Suppressor macrophage treated with lipopolysaccharide for 4 hours (primary cell): Measurements from ENCODE around the gene HOXC9.

Experiments
- DNase-seq: peaks from one replicate; pipeline ENCODE4 v3.0.0-alpha.2; 2020

HOXC9 gene

GRCh38 chr12:54000116-54001114 lies at the start of gene HOXC9:
Gene HOXC9 (plus strand): TSS chr12:54000161. CDS start chr12:54000189, 28 bp downstream.
- no peak for DNase-seq

DNA sequence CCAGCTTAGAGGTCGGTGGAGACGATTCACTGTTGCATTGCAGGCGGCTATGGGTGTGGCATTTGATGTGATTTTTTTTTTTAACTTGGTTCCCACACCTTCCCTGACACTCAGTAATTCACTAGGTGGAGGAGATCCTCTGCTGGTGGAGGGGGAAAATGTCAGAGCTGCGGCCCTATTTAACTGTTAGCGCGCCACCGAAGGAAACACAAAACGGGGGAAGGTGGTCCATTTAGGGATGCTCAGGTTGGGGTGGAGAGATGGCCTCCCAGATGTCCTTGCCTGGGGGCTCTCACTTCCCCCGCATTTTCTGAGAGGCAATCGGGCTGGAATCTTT lies 49.6 kb upstream of the HOXC9 start:
- DNase-seq, result no peak

DNA sequence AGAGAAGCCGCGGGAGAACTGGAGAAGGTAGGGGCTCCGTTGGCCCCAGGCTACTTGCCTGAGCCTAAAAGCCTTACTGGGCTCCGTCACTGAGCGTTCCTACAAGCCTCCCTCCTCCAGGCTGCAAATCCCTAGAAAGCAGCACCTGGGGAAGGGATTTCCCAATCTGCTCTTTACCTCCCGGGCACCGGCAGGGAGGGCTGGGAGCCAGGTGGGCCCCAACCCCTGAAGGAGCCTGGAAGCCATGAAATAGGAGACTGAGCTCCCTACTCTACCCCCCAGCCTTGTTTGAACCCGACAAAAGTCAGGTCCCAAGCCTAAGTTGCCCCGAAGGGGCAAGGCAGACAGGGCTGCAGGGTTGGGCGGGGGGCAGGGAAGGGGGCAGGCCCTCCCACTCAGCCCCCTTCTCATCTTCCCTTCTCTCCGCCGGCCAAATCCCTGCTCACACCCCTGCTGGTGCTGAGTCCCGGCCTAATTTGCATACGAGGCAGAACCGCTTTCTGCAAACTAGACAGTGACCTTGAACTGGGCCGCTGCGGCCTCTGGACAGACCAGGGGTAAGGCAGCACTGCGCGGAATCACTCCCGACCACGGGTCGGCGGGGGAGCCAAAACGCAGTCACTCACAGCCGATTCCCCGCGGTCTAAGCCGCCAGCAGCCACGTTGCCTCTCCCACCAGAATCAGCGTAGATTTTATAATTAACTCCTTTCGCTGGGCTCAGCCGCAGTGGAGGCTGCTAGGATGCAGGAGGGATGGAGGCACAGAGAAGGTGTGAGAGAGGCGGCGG lies 49.0 kb upstream of the HOXC9 start:
- no peak for DNase-seq

- no peak for DNase-seq
Observed at GRCh38 chr12:53951577-53952334, 48.2 kb upstream of the HOXC9 start.

DNA sequence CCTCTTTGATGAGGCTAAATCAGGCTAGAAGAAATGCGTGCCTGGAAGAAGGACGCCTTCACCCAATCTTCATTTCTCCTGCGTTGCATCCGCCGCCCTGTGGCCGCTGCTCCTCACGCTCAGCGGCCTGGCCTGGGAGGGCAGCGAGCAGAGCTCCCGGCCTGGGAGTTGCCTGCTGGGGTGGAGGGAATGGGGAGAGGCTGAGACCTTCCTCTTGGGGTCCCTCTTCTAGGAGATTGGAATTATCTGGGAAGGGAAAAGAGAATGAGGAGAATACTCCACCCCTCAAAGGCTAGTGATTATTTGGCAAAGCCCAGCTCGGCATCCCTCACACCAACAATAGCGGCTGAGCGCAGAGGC lies 47.6 kb upstream of the HOXC9 start:
- DNase-seq, result no peak

- no peak for DNase-seq
Observed at GRCh38 chr12:53952871-53953734, 46.9 kb upstream of the HOXC9 start.

DNA sequence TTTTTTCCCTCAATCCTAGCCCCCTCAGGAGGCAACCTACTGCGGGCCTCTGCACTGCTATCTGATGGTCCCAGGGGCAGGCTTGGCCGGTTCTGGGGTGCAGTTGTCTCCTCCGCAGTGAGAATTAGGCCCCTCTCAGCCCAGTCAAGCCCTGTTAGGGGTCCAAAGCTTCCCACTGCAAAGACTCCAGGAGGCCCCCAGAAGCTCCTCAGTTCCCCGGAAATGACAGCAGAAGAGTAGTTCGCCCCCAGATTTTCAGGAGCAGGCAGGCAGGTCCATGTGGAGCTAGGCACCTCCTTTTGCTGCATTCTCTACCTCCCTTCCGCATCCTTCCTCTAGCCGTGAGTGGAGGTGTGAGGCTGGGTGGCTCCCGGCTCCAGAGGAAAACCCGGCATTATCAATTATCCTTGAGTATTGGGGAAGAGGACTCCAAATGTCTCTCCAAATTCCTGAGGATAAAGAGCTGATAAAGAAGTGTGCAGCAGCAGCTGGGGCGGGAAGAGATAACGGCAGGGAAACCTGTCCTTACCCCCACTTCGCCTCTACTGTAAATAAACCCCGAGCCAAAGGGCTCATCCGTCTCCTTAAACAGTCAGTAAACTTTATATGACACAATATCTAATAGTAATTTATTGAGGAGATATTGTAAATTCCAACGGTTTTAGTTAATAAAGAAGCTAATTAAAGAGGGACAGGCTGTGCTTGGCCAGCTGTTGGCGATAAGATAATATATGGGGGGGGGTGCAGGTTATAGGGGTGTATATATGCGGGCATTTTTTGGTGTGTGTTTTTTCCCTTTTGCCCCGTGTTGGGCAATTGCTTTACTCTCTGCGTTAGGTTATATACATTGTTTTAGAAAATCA lies 45.9 kb upstream of the HOXC9 start:
- no peak for DNase-seq

DNA sequence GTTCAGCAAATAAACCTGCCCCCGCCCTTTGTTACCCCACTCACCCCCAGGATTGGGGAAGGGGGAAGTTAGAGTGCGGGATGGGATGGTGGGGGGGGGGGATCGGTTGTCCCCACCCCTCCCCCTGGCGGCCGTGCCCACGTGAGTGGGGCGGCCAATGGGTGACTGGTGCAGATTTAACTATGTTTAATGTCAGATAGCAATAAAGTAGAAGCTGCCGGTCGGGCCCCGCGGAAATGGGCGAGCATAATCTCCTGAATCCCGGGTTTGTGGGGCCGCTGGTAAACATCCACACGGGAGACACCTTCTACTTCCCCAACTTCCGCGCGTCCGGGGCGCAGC lies 45.3 kb upstream of the HOXC9 start, which contains the start of gene HOXC12:
Gene HOXC12 (plus strand): TSS at position 210 of the 342 bp plus-strand sequence. CDS start 27 bp downstream, at position 237.
- DNase-seq, result no peak

DNA sequence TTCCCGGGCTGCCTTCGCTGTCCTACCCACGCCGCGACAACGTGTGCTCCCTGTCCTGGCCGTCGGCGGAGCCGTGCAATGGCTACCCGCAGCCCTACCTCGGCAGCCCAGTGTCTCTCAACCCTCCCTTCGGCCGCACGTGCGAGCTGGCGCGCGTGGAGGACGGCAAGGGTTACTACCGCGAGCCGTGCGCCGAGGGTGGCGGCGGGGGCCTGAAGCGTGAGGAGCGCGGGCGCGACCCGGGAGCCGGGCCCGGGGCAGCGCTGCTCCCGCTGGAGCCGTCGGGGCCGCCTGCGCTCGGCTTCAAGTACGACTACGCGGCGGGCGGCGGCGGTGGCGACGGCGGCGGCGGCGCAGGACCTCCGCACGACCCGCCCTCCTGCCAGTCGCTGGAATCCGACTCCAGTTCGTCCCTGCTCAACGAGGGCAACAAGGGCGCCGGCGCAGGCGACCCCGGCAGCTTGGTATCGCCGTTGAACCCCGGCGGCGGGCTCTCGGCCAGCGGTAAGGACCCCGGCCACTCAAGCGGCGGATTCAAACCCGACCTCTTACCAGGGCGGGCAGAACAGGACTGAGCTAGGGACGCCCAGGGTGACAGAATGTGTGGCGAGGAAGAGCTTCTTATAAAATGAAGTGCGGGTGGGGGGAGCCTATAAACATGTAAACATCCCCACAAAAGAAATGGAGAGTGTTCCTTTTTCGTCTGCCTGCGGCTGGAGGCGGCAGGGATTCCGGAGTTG lies 44.8 kb upstream of the HOXC9 start:
- DNase-seq, result no peak

DNA sequence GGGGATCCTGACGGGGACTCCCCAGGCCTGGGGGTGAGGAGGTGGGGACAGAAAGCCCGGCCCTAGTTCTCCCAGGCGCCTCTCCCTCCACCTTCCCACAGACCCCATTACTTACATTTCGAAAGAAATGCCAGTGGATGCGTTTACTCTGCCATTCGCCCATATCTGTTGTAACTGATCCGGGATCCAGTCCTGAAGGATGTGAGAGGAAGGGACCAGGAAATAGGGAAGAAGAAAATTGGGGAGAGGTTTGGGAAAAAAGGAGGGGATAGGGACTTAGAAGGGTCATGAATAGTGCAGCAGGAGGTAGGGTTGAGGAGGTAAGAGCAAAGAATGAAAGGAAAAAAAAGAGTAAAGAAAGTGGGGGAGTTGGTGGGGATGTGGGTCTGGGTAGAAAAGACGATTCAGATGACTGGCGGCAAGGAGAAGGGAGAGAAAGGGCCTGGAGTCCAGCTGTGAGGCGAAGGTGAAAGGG lies 44.1 kb upstream of the HOXC9 start:
- no peak for DNase-seq

DNA sequence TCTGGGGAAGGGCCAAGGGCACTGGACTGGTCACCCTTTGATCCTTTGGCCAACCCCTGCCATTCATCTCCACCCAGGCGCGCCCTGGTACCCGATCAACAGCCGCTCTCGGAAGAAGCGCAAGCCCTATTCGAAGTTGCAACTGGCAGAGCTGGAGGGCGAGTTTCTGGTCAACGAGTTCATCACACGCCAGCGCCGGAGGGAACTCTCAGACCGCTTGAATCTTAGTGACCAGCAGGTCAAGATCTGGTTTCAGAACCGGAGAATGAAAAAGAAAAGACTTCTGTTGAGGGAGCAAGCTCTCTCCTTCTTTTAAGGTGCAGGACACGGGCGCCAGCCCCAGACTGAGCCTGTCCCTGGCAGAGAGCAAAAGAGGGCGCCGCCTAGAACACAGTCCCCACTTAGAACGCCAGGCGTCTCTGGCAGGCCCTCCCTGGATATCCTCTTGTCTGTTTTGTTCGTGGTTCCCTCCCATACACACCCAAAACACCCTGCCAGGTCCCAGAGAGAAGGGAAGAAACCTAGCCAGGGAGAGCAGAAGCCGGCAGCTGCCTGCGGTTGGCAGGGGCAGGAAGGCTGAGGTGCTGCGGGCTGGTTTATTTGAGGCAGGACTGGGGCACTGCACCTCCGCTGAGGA lies 43.6 kb upstream of the HOXC9 start:
- DNase-seq, result no peak

- DNase-seq, result no peak
Observed at GRCh38 chr12:53956914-53957536, 42.9 kb upstream of the HOXC9 start.

DNA sequence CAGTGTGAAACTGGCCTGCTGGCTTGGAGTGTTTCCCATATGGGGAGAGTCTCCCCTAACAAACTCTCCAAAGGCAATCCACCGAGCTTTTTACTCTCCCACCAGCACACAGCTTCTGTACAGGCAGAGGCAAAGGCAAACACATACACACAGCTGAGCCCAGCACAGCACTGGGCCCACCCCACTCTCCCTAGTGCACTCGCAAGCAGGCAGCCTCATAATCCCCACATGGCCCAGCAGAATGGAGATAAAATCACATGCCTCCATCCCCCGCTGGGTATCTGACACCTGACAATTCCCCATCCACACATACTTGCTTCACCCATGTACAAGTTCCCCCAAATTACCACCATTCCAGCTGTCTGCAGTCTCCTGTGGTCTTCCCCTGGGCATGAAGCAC lies 41.8 kb upstream of the HOXC9 start:
- no peak for DNase-seq

GRCh38 chr12:53959314-53959713 lies 40.6 kb upstream of the HOXC9 start:
- no peak for DNase-seq

GRCh38 chr12:53960187-53961024 lies 39.6 kb upstream of the HOXC9 start:
- DNase-seq, result no peak

- no peak for DNase-seq
Observed at GRCh38 chr12:53961025-53961761, 38.8 kb upstream of the HOXC9 start.

DNA sequence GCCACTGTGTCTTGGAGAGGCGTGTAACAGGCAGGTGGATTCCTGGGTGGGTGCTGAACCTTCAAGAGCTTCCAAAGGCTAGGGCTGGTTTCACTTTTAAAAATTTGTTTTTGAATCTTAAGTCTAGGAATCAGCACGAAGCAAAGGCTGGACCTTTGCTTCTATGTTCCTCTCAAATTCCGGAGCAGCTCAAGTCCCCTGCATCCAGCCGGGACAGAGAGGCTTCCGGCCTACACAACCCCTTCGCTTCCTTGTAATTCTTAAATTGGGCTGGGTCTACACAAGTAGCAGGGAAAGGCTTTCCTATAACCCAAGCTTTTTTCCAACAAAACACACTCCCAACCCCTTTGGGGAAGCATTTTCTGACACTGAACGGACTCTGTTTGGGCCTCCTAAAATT lies 37.0 kb upstream of the HOXC9 start:
- no peak for DNase-seq
